Neural progenitor cell (in vitro differentiated cells): ENCODE data around the gene SERGEF. TPM values are rescaled to one million over a fixed set of nuclear protein-coding genes. Genes with fewer than 3 reads are reported as not detected.

Source experiments
- DNase-seq: peaks from one replicate; pipeline ENCODE4 v3.0.0-alpha.2; 2016; ENCODE audit warnings: low spot score
- H2AFZ ChIP-seq: fragments of 200-600 bp; sonication (generic); replicated peaks from 2 replicates; pipeline ENCODE4 v1.6.1; 2016; ENCODE audit warnings: antibody characterized with exemption
- H3F3A ChIP-seq: fragments of 200-600 bp; sonication (generic); 2 replicates; pipeline ENCODE4 v1.6.1; 2016; ENCODE audit warnings: antibody characterized with exemption, low read depth
- H3K27ac ChIP-seq: fragments of 200-600 bp; sonication (generic); 2 replicates; pipeline ENCODE4 v1.5.1; 2016; ENCODE audit warnings: mild to moderate bottlenecking
- H3K27me3 ChIP-seq: fragments of 200-600 bp; sonication (generic); 2 replicates; pipeline ENCODE4 v1.6.1; 2016; ENCODE audit warnings: mild to moderate bottlenecking, moderate library complexity
- H3K36me3 ChIP-seq: fragments of 200-600 bp; sonication (generic); 2 replicates; pipeline ENCODE4 v1.5.1; 2016
- H3K4me1 ChIP-seq: fragments of 200-600 bp; sonication (generic); 2 replicates; pipeline ENCODE4 v1.6.1; 2016; ENCODE audit warnings: mixed run types
- H3K4me2 ChIP-seq: fragments of 200-600 bp; sonication (generic); 2 replicates; pipeline ENCODE4 v1.6.1; 2016
- H3K4me3 ChIP-seq: fragments of 200-600 bp; sonication (generic); 2 replicates; pipeline ENCODE4 v1.5.1; 2016
- H3K79me2 ChIP-seq: fragments of 200-600 bp; sonication (generic); 2 replicates; pipeline ENCODE4 v1.6.1; 2016; ENCODE audit warnings: low read depth
- H3K9ac ChIP-seq: fragments of 200-600 bp; sonication (generic); 2 replicates; pipeline ENCODE4 v1.6.1; 2016
- H3K9me3 ChIP-seq: fragments of 200-600 bp; sonication (generic); 2 replicates; pipeline ENCODE4 v1.5.1; 2016; ENCODE audit warnings: low read depth
- H4K20me1 ChIP-seq: fragments of 200-600 bp; sonication (generic); 2 replicates; pipeline ENCODE4 v1.6.1; 2016; ENCODE audit warnings: low read depth
- H3K27ac Mint-ChIP-seq: 3 replicates; pipeline ENCODE4 v1.8.0; 2021; ENCODE audit warnings: mixed read lengths
- H3K27me3 Mint-ChIP-seq: 2 replicates; pipeline ENCODE4 v1.8.0; 2022; ENCODE audit warnings: low read depth, mild to moderate bottlenecking, inconsistent platforms, moderate library complexity, mixed read lengths; ENCODE audit not compliant: insufficient read depth
- H3K36me3 Mint-ChIP-seq: 3 replicates; pipeline ENCODE4 v1.8.0; 2021; ENCODE audit warnings: mixed read lengths
- H3K4me1 Mint-ChIP-seq: 3 replicates; pipeline ENCODE4 v1.8.0; 2021; ENCODE audit warnings: mixed read lengths
- H3K4me3 Mint-ChIP-seq: 3 replicates; pipeline ENCODE4 v1.8.0; 2021; ENCODE audit warnings: mild to moderate bottlenecking, moderate library complexity, mixed read lengths
- H3K9me3 Mint-ChIP-seq: 3 replicates; pipeline ENCODE4 v1.8.0; 2020; ENCODE audit warnings: mixed read lengths
- EZH2 ChIP-seq: fragments of 200-600 bp; sonication (generic); IDR thresholded peaks from 2 replicates; pipeline ENCODE4 v1.6.1; 2017; ENCODE audit warnings: antibody characterized with exemption, mild to moderate bottlenecking, moderate library complexity
- EZH2phosphoT487 ChIP-seq: fragments of 200-600 bp; sonication (generic); IDR thresholded peaks from 2 replicates; pipeline ENCODE4 v1.6.1; 2017; ENCODE audit warnings: antibody characterized with exemption
- total RNA-seq: library from RNA; depleted of rRNA; stranded (reverse); fragments of >200 nt; gene quantifications from 2 replicates; pipeline ENCODE4 v1.2.3, GENCODE V29; 2015; ENCODE audit warnings: low replicate concordance
- TF ChIP-seq, protein P1 (sequence below): fragments of 200-600 bp; sonication (generic); IDR thresholded peaks from 2 replicates; pipeline ENCODE4 v1.5.1; 2017; ENCODE audit warnings: antibody characterized with exemption, mild to moderate bottlenecking

SERGEF gene
- total RNA-seq, 1 donor from 2014 or later, result 35.1 TPM

- H3K9me3 ChIP-seq, result no peaks in the 10 kb centered on the region
- DNase-seq, result no peak
- Mint-ChIP-seq H3K9me3 (no peaks in the 10 kb centered on the region), H3K36me3 (peaks cover 2% of the 10 kb centered on the region), H3K27ac (no peak overlapping the region), H3K27me3 (no peaks in the 10 kb centered on the region), H3K4me1 (peaks cover 13% of the 10 kb centered on the region), H3K4me3 (no peak overlapping the region)
- no peak overlapping the region for H3K4me2 ChIP-seq
- no peak overlapping the region for H2AFZ ChIP-seq
- no peaks in the 10 kb centered on the region for H3K4me1 ChIP-seq
- H3K9ac ChIP-seq, result no peak overlapping the region
- H3F3A ChIP-seq, result no peaks in the 10 kb centered on the region
- H3K79me2 ChIP-seq, result no peaks in the 10 kb centered on the region
- no peak for TF ChIP-seq EZH2phosphoT487
- TF ChIP-seq, protein P1, sequence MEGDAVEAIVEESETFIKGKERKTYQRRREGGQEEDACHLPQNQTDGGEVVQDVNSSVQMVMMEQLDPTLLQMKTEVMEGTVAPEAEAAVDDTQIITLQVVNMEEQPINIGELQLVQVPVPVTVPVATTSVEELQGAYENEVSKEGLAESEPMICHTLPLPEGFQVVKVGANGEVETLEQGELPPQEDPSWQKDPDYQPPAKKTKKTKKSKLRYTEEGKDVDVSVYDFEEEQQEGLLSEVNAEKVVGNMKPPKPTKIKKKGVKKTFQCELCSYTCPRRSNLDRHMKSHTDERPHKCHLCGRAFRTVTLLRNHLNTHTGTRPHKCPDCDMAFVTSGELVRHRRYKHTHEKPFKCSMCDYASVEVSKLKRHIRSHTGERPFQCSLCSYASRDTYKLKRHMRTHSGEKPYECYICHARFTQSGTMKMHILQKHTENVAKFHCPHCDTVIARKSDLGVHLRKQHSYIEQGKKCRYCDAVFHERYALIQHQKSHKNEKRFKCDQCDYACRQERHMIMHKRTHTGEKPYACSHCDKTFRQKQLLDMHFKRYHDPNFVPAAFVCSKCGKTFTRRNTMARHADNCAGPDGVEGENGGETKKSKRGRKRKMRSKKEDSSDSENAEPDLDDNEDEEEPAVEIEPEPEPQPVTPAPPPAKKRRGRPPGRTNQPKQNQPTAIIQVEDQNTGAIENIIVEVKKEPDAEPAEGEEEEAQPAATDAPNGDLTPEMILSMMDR, result peak; percentile 8
- no peak overlapping the region for H3K4me3 ChIP-seq
- H3K27ac ChIP-seq, result no peak overlapping the region
- H3K27me3 ChIP-seq, result no peaks in the 10 kb centered on the region
- no peaks in the 10 kb centered on the region for H3K36me3 ChIP-seq
- H4K20me1 ChIP-seq, result no peaks in the 10 kb centered on the region
Measured at GRCh38 chr11:17930544-17931125, 82.2 kb downstream of the SERGEF start.

GRCh38 chr11:17929171-17929570 is 83.7 kb downstream of the SERGEF start:
- Histone ChIP-seq H3K27ac (no peak overlapping the region), H3K9me3 (no peaks in the 10 kb centered on the region), H3K4me2 (no peak overlapping the region), H3K4me1 (no peaks in the 10 kb centered on the region), H3K79me2 (no peaks in the 10 kb centered on the region), H4K20me1 (no peaks in the 10 kb centered on the region), H3K27me3 (no peaks in the 10 kb centered on the region), H3F3A (no peaks in the 10 kb centered on the region), H2AFZ (no peak overlapping the region), H3K9ac (no peak overlapping the region), H3K36me3 (no peaks in the 10 kb centered on the region), H3K4me3 (no peak overlapping the region)
- peaks cover 2% of the 10 kb centered on the region for H3K36me3 Mint-ChIP-seq
- H3K4me3 Mint-ChIP-seq, result peak overlapping the region; percentile 22
- TF ChIP-seq, protein P1, result no peak
- TF ChIP-seq EZH2phosphoT487, result no peak
- TF ChIP-seq EZH2, result no peak
- no peak overlapping the region for H3K27ac Mint-ChIP-seq
- no peak for DNase-seq
- no peaks in the 10 kb centered on the region for H3K27me3 Mint-ChIP-seq
- H3K9me3 Mint-ChIP-seq, result no peaks in the 10 kb centered on the region
- H3K4me1 Mint-ChIP-seq, result peaks cover 9% of the 10 kb centered on the region

GRCh38 chr11:17927681-17928343 is 85.0 kb downstream of the SERGEF start:
- no peak overlapping the region for H3K4me3 Mint-ChIP-seq

More at GRCh38 chr11:17927681-17928343, 85.0 kb downstream of the SERGEF start:
- H3K27me3 Mint-ChIP-seq, result no peaks in the 10 kb centered on the region
- H3K27ac ChIP-seq, result no peak overlapping the region
- H3K4me1 Mint-ChIP-seq, result peaks cover 8% of the 10 kb centered on the region
- H3K27me3 ChIP-seq, result no peaks in the 10 kb centered on the region
- H4K20me1 ChIP-seq, result no peaks in the 10 kb centered on the region
- peaks cover 2% of the 10 kb centered on the region for H3K36me3 Mint-ChIP-seq
- no peak overlapping the region for H3K27ac Mint-ChIP-seq
- TF ChIP-seq EZH2phosphoT487 (no peak), EZH2 (no peak)
- TF ChIP-seq, protein P1, result no peak
- DNase-seq, result no peak
- no peaks in the 10 kb centered on the region for H3K9me3 Mint-ChIP-seq
- no peak overlapping the region for H2AFZ ChIP-seq
- H3K79me2 ChIP-seq, result no peaks in the 10 kb centered on the region
- H3K9ac ChIP-seq, result no peak overlapping the region
- H3K4me1 ChIP-seq, result no peaks in the 10 kb centered on the region
- H3F3A ChIP-seq, result no peaks in the 10 kb centered on the region
- no peaks in the 10 kb centered on the region for H3K9me3 ChIP-seq
- H3K4me2 ChIP-seq, result no peak overlapping the region
- H3K36me3 ChIP-seq, result no peaks in the 10 kb centered on the region
- H3K4me3 ChIP-seq, result no peak overlapping the region
